Measurements from ENCODE around the gene NAT9. TPM values are rescaled to one million over a fixed set of nuclear protein-coding genes. Genes with fewer than 3 reads are reported as not detected.
A peak's percentile ranks its signal among the peaks of the same experiment; 100 is the strongest.

NAT9 gene
- total RNA-seq, 1 donor from 2014 or later = 67.8 TPM

DNA sequence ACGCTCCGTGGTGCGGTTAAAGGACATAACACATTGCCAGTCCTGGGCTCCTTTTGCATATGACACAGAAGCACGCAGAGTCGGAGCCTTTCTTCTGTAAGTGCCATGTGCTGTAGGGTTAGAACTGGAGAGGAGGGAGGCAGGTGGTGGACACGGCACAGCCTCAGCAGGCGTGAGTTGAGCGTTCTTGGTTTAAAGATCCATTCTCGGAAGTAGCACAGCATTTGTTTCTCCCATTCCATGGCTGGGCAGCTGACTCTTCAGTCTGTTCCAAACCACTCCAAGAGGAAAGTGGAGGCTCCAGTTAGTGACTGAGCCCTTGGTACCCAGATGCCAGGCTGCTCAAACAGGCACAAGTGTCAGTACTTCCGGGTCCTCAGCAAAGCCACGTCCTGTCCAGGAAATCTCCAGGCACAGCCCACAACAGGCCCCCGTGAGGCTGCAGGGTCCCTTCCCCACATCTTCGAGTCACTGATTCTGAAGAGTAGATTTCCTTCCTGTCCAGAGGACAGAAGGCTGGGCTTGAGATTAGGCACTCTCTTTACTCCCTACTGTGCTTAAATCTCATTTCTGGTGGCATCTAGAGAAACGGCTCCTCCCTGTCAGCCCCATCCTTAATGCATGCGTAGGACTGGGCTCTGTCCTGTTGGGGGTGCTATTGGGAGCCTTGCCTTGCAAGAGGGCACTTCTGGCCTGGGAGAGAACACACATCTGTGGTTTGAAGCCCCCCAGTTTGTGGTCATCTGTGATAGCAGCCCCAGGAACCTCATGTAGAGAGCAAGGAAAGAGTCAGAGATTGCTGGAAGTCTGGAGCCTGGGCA lies 39.6 kb upstream of the NAT9 start:
- peak overlapping the region; percentile 72 for H3K4me3 Mint-ChIP-seq (ENCODE audit: unreplicated experiment)
- peaks cover 9% of the 10 kb centered on the region for H3K9me3 Mint-ChIP-seq (ENCODE audit: unreplicated experiment)
- TF ChIP-seq, protein P1, sequence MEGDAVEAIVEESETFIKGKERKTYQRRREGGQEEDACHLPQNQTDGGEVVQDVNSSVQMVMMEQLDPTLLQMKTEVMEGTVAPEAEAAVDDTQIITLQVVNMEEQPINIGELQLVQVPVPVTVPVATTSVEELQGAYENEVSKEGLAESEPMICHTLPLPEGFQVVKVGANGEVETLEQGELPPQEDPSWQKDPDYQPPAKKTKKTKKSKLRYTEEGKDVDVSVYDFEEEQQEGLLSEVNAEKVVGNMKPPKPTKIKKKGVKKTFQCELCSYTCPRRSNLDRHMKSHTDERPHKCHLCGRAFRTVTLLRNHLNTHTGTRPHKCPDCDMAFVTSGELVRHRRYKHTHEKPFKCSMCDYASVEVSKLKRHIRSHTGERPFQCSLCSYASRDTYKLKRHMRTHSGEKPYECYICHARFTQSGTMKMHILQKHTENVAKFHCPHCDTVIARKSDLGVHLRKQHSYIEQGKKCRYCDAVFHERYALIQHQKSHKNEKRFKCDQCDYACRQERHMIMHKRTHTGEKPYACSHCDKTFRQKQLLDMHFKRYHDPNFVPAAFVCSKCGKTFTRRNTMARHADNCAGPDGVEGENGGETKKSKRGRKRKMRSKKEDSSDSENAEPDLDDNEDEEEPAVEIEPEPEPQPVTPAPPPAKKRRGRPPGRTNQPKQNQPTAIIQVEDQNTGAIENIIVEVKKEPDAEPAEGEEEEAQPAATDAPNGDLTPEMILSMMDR (IDR thresholded peaks at IDR 0.05; ENCODE audit: partially characterized antibody, unreplicated experiment) = peak; percentile 14
- H3K36me3 Mint-ChIP-seq (ENCODE audit: unreplicated experiment) = no peaks in the 10 kb centered on the region
- no peak overlapping the region for H3K27ac Mint-ChIP-seq (ENCODE audit: unreplicated experiment)
- H3K27me3 Mint-ChIP-seq (ENCODE audit: unreplicated experiment) = peaks cover 6% of the 10 kb centered on the region
- H3K4me1 Mint-ChIP-seq (ENCODE audit: low read depth, unreplicated experiment) = peaks cover 34% of the 10 kb centered on the region
- DNase-seq = peak; percentile 38

GRCh38 chr17:74815067-74815466 lies 38.9 kb upstream of the NAT9 start:
- Mint-ChIP-seq H3K36me3 (ENCODE audit: unreplicated experiment) (peaks cover 2% of the 10 kb centered on the region), H3K9me3 (ENCODE audit: unreplicated experiment) (peaks cover 7% of the 10 kb centered on the region), H3K27me3 (ENCODE audit: unreplicated experiment) (peaks cover 6% of the 10 kb centered on the region), H3K4me1 (ENCODE audit: low read depth, unreplicated experiment) (peaks cover 34% of the 10 kb centered on the region), H3K4me3 (ENCODE audit: unreplicated experiment) (peak overlapping the region; percentile 18), H3K27ac (ENCODE audit: unreplicated experiment) (no peak overlapping the region)
- DNase-seq = no peak
- TF ChIP-seq, protein P1 (IDR thresholded peaks at IDR 0.05; ENCODE audit: partially characterized antibody, unreplicated experiment) = no peak

DNA sequence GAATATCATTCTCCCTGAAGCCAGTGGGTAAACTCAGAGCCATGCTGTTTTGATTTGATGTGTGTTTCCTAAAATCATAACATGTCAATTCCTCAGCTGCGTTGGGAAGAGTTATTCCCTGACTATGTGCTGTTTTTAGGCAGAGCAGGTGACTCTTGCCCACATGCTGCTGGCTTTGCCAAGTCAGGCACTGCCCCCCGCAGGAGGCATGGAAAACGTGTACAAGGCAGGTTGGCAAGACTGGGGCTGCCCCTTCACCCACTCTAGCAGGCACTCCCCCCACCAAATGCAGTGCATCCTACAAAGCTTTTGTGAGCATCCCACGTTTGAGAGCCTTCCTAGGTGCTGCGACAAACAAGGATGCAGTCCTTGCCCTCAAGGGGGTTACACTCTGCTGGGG lies 38.3 kb upstream of the NAT9 start:
- peaks cover 34% of the 10 kb centered on the region for H3K4me1 Mint-ChIP-seq (ENCODE audit: low read depth, unreplicated experiment)
- DNase-seq = no peak
- no peak overlapping the region for H3K4me3 Mint-ChIP-seq (ENCODE audit: unreplicated experiment)
- peaks cover 4% of the 10 kb centered on the region for H3K36me3 Mint-ChIP-seq (ENCODE audit: unreplicated experiment)
- TF ChIP-seq, protein P1 (IDR thresholded peaks at IDR 0.05; ENCODE audit: partially characterized antibody, unreplicated experiment) = no peak
- peaks cover 6% of the 10 kb centered on the region for H3K27me3 Mint-ChIP-seq (ENCODE audit: unreplicated experiment)
- peaks cover 6% of the 10 kb centered on the region for H3K9me3 Mint-ChIP-seq (ENCODE audit: unreplicated experiment)
- H3K27ac Mint-ChIP-seq (ENCODE audit: unreplicated experiment) = no peak overlapping the region

- H3K4me1 Mint-ChIP-seq (ENCODE audit: low read depth, unreplicated experiment) = peaks cover 21% of the 10 kb centered on the region
- no peak for DNase-seq
- H3K27ac Mint-ChIP-seq (ENCODE audit: unreplicated experiment) = no peak overlapping the region
- H3K4me3 Mint-ChIP-seq (ENCODE audit: unreplicated experiment) = no peak overlapping the region
- H3K9me3 Mint-ChIP-seq (ENCODE audit: unreplicated experiment) = peaks cover 6% of the 10 kb centered on the region
- H3K36me3 Mint-ChIP-seq (ENCODE audit: unreplicated experiment) = peaks cover 4% of the 10 kb centered on the region
- TF ChIP-seq, protein P1 (IDR thresholded peaks at IDR 0.05; ENCODE audit: partially characterized antibody, unreplicated experiment) = no peak
- H3K27me3 Mint-ChIP-seq (ENCODE audit: unreplicated experiment) = peaks cover 3% of the 10 kb centered on the region
Observed at GRCh38 chr17:74812109-74813009, 36.2 kb upstream of the NAT9 start.

Data from glutamatergic neuron (in vitro differentiated cells).